Activated CD4-positive, alpha-beta T cell treated with anti-CD3 and anti-CD28 coated beads for 48 hours (primary cell): ENCODE results near the gene PLEKHN1.

ENCODE experiments used
- DNase-seq: peaks from one replicate; pipeline ENCODE4 v3.0.0-alpha.2; 2020

The PLEKHN1 gene

GRCh38 chr1:929712-930632 is 36.3 kb upstream of the PLEKHN1 start:
- no peak for DNase-seq

DNA sequence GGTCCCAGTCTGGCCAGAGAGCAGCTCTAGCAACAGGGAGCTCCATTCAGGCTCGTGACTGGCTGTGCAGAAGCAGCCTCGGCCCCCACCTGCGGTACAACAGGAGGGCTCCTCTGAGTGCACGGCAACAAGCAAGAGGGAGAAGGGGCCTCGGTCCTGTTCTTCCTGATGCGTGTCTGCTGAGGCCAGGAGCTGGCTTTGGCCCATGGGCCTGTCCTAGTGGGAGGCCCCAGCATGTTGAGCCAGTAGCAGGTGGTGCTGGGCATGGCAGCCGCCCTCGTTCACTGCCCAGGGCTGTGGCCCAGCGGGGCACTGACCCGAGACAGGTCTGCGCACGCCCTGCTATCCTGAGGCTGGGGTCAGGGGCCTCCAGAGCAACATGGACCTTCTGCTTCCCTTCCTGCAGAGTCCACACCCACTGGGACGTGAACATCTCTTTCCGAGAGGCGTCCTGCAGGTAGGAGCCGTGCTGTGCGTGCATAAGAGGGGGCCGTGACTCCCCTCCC is 35.6 kb upstream of the PLEKHN1 start:
- no peak for DNase-seq

GRCh38 chr1:931380-932172 is 34.7 kb upstream of the PLEKHN1 start:
- no peak for DNase-seq

- no peak for DNase-seq
Observed at GRCh38 chr1:932173-932510, 34.1 kb upstream of the PLEKHN1 start.

DNA sequence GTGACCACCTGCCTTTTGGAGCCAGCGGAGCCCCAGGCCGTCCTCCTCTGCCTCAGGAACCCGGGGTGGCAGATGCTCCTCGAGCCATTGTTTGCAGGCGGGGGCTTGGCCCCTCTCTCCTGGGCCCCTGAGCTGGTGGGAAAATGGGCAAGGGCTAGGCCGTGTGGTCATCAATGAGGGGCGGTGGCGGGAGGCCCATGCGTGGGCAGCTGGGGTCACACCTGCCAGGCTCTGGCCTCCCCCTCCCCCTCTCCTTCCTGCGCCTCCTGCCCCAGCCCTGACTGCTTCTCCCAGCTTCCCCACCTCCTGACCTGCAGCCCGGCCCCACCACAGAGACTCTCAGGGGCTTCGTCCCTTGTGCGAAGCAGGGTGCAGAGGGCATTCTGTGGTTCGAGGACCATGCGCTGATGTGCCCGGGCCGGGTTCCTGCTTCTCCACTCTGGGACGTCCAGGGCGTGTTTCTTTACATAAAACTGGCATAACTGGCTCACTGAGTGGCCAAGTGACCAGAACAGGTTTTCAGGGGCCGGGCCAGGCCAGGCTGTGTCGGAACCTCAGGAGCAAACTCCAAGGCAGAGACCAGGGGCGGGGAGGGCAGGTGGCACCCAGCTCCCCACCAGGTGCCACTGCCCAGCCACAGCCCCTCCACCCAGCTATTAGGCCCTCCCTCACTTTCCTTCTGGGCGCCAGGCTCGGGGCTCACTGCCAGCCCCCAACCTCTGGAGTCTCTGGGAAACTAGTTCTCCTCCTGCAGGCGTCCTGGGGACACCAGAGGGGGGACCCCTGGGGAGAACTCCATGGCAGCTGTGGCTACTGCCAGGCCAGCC is 33.3 kb upstream of the PLEKHN1 start:
- no peak for DNase-seq

DNA sequence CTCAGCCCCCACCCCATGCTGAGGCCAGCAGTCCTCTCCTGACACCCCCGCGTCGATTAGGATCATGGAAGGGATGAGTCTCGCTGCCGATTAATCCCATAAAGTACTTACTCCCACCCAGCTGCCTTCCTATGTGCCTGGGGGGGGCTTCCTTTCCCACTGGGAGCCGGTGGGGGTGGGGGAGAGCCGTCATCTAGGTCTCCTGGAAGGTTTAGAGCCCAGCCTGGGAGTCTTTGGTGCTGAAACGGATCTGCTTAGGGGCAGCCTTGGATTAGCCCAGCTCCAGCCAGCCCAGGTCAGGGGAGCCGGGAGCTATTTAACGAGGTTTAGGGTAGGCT is 32.7 kb upstream of the PLEKHN1 start:
- DNase-seq, result no peak

GRCh38 chr1:934991-935750 is 31.1 kb upstream of the PLEKHN1 start:
- DNase-seq, result no peak

DNA sequence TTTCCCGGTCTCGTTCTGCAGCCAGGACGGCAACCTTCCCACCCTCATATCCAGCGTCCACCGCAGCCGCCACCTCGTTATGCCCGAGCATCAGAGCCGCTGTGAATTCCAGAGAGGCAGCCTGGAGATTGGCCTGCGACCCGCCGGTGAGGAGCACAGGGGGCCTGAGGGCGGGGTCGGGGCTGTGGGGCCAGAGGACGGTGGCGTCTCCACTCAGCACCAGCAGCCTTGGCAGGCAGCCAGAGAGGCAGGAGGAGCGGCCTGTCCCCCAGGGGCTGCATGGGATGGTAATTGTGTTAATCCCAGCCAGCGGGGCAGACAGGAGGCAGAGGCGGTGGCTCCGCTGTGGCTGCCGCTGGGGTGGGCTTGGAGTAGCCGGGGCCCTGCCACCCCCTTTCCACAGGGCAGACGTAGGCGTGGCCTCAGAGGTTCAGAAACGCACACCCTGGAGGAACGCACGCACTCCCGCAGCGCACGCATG is 30.5 kb upstream of the PLEKHN1 start:
- no peak for DNase-seq

DNA sequence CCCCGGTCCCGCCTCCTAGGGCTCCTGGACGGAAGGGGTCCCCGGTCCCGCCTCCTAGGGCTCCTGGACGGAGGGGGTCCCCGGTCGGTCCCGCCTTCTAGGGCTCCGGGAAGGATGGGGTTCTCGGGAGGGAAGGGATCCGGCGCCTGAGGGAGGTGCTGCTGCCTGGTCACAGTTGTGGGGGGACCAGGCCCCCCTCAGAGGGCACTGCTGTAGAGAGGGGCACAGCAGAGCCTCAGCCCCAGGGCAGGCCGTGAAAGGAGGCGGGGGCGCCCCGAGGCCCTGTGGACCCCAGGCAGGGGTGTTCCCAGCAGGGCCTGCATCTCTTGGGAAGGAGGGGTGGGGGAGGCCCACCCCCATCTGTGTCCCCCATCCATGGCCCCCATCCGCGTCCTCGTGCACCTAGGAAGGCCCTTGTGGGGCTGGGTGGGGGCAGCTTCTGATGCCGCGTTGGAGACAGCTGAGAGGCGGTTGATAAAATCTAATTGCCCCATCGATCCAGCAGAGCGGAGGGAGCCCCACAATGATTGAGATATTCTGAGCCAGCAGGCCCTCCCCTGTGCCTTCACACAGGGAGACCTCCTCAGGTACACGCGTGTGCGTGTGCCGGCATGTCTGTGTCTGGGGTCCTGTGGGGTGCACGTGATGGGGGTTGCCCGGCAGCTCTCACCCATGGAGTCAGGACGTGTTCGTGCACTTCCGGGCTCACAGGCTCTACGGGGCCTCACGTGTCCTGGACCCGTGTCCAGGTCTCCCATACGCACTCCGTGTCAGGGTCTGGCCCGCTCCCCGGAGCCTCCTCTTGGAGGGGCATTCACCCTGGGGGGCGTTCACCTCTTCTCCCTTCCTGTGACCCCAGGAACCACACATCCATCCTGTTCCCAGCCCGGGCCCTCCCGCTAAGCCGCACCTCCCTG is 29.7 kb upstream of the PLEKHN1 start:
- DNase-seq, result no peak

DNA sequence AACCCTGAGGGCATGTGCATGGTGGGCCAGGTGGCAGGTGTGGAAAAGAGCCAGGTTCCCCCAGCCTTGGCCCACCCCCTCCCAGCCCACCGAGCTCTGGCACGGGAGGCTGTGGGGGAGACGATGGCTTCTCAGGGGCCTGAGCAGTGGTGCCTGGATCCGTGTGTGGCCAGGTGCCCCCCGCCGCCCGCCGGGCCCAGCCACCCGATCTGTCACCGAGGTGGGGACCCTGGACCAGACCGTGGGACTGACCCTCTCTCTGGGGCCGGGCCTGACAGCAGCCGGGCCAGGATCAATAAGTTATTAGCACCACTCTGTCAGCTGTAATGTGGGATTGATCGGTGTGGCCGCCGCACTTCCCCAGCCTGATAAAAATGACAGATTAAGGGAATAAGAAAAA is 28.8 kb upstream of the PLEKHN1 start:
- no peak for DNase-seq

GRCh38 chr1:938088-938683 is 28.1 kb upstream of the PLEKHN1 start:
- no peak for DNase-seq

DNA sequence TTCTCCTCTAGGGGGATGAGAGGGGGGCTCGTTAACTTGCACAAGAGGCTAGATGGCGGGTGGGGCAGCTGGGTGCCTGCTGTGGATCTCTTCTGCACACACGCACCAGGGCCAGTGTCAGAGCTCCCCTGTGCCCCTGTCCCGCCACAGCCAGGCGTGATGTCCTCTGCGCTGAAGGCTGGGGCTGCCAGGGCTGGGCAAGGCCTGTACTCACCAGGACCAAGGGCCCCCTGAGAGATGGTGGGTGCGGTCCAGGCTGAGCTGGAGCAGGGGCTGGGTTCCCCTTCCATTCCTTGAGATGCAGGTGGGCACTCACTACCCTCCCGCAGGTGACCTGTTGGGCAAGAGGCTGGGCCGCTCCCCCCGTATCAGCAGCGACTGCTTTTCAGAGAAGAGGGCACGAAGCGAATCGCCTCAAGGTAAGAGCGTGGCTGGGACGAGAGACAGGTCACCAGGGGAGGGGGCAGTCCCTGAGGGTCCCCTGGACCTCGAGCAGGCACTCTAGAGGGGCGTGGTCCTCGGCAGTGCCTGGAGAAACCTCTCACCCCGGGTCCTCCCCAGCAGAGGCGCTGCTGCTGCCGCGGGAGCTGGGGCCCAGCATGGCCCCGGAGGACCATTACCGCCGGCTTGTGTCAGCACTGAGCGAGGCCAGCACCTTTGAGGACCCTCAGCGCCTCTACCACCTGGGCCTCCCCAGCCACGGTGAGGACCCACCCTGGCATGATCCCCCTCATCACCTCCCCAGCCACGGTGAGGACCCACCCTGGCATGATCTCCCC is 27.4 kb upstream of the PLEKHN1 start:
- no peak for DNase-seq

- no peak for DNase-seq
Observed at GRCh38 chr1:939511-940106, 26.7 kb upstream of the PLEKHN1 start.

GRCh38 chr1:940107-941014 is 25.9 kb upstream of the PLEKHN1 start:
- DNase-seq, result no peak

DNA sequence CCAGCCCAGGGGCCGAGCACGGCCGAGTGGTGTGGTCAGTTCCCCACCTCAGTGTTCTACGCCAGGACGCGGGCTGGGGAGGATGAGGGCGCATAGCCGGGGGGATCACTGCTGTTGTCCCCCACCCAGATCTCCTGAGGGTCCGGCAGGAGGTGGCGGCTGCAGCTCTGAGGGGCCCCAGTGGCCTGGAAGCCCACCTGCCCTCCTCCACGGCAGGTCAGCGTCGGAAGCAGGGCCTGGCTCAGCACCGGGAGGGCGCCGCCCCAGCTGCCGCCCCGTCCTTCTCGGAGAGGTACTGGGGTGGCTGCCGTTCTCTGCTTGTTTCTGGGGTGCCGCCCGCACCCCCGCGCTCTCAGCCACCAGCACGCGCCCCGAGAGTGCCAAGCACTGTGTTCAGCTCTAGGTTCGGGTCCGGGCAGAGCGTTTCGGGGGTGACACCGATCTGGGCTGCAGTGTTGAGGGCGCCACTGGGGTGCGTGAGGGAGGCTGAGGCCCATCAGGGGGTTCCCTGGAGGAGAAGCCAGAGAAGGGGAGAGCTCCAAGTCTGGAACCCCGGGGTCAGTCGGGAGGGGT is 25.2 kb upstream of the PLEKHN1 start:
- no peak for DNase-seq

DNA sequence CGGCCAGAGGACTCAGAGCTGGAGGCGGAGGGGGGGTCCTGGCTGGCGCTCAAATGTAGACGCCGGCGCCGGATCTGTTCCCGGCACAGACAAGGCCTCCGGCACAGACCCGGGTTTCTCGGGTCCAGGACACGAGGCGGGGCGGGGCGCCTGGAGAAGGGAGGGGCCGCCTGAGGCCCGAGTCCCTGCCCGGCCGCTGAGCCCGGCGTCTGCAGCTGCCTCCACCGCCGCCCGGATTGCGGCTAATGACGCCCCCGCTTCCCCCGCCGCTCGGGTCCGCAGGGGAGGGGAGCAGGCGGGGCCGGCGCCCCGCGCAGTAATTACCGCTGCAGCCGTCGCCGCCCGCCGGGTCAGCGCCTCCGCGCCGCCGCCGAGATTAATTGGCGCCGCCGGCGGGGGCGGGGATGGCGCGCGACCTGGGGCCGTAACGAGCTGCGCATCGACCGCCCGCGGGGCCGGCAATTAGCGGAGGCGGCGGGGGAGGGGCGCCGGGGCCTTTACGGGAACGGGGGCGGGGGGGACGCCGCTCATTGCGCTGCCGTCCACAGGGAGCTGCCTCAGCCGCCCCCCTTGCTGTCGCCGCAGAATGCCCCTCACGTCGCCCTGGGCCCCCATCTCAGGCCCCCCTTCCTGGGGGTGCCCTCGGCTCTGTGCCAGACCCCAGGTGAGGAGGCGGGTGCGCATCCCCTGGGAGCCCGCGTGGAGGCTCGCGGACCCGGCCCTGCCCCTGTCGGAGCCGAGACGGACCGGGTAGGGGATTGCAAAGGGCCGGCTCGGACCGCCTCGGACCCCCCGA is 24.5 kb upstream of the PLEKHN1 start:
- DNase-seq, result peak; percentile 55

GRCh38 chr1:942411-942821 is 23.9 kb upstream of the PLEKHN1 start:
- DNase-seq, result no peak
